HepG2 (cell line): ENCODE data around the gene BPI. TPM values are rescaled to one million over a fixed set of nuclear protein-coding genes. Genes with fewer than 3 reads are reported as not detected.
"Not testable (repeated sequence)": the region's sequence is repeated elsewhere in the genome, so short reads cannot be mapped to it uniquely, and the experiment has no call there.

ENCODE experiments used
- ATAC-seq: fragments of 200-7000 bp; cut with Tn5 transposase; 3 replicates; pipeline ENCODE4 v1.9.1; 2020; ENCODE audit warnings: mild to moderate bottlenecking, moderate library complexity
- Bru-seq: library from RNA; stranded (reverse); fragments of 400-500 nt; gene quantifications from one replicate; lab custom pipeline; 2021; lab: Mats Ljungman, UMichigan
- BruChase-seq, 2 experiments: library from RNA; stranded (reverse); fragments of 400-500 nt; gene quantifications; one replicate each; lab custom pipeline; 2021; lab: Mats Ljungman, UMichigan
- BruUV-seq: library from RNA; stranded (reverse); fragments of 400-500 nt; replicated peaks from 2 replicates; lab custom pipeline; 2021; lab: Mats Ljungman, UMichigan
- CTCF ChIA-PET: fragments of 300-600 bp; formaldehyde crosslinking; extraction: SDS; loops from one replicate; lab custom pipeline; 2021; ENCODE audit warnings: low total read pairs, inconsistent platforms, low intra/inter-chr PET ratio; lab: Yijun Ruan, JAX
- POLR2A ChIA-PET: fragments of 350-600 bp; sonication (Branson Sonifier 250); formaldehyde crosslinking; loops from one replicate; lab custom pipeline; 2020; ENCODE audit warnings: antibody characterized with exemption, inconsistent platforms; lab: Yijun Ruan, JAX
- DNase-seq: peaks from one replicate; pipeline ENCODE4 v3.0.0-alpha.2; 2015; ENCODE audit warnings: low spot score
- FAIRE-seq: peaks from 3 replicates; lab custom pipeline; 2011; peaks lifted over from hg19 to GRCh38; lab: Jason Lieb, UNC
- H2AFZ ChIP-seq: one replicate; pipeline ENCODE4 v1.6.1; 2011; ENCODE audit warnings: low read length, inconsistent platforms
- H3K27ac ChIP-seq: fragments of 300-600 bp; 3 replicates; pipeline ENCODE4 v1.8.0; 2011; ENCODE audit warnings: mixed run types, mild to moderate bottlenecking, mixed read lengths, low read length, inconsistent platforms; ENCODE audit not compliant: insufficient read depth; ENCODE audit errors: extremely low read length
- H3K27me3 ChIP-seq, 2 experiments: fragments of 200-600 bp in 1 of 2; 2 replicates in 1 of 2; 3 replicates in 1 of 2; pipeline versions ENCODE4 v1.6.0 to v1.8.0; 2011; ENCODE audit warnings: low read length in 2 of 2, mild to moderate bottlenecking in 2 of 2, moderate library complexity in 2 of 2, inconsistent platforms in 1 of 2; ENCODE audit not compliant: insufficient read depth in 2 of 2, control insufficient read depth in 1 of 2
- H3K36me3 ChIP-seq, 2 experiments: fragments of 200-600 bp in 1 of 2; replicated peaks in 1 of 2; 2 replicates in 1 of 2; 3 replicates in 1 of 2; pipeline versions ENCODE4 v1.5.1 to v1.8.0; 2011; ENCODE audit warnings: low read length in 2 of 2, inconsistent platforms in 1 of 2; ENCODE audit not compliant: insufficient read depth in 2 of 2, control insufficient read depth in 1 of 2
- H3K4me1 ChIP-seq: 2 replicates; pipeline ENCODE4 v1.5.1; 2012; ENCODE audit warnings: low read length, inconsistent platforms; ENCODE audit not compliant: insufficient read depth
- H3K4me2 ChIP-seq: 2 replicates; pipeline ENCODE4 v1.6.0; 2011; ENCODE audit warnings: low read depth, low read length, inconsistent platforms
- H3K4me3 ChIP-seq, 3 experiments: fragments of 200-600 bp in 1 of 3; sonication (generic), shearing (Covaris generic) in 1 of 3; replicated peaks in 1 of 3; 2 replicates each; pipeline ENCODE4 v1.5.1; 2011 to 2016; ENCODE audit warnings: low read length in 3 of 3, inconsistent platforms in 2 of 3, low read depth in 2 of 3, mild to moderate bottlenecking in 2 of 3, control low read depth in 1 of 3, mixed read lengths in 1 of 3; ENCODE audit not compliant: insufficient read depth in 1 of 3
- H3K79me2 ChIP-seq: one replicate; pipeline ENCODE4 v1.6.1; 2011; ENCODE audit warnings: low read length, inconsistent platforms; ENCODE audit not compliant: insufficient read depth
- H3K9ac ChIP-seq: 2 replicates; pipeline ENCODE4 v1.6.0; 2011; ENCODE audit warnings: mild to moderate bottlenecking, low read depth, low read length, inconsistent platforms; ENCODE audit not compliant: insufficient read depth
- H3K9me3 ChIP-seq: 2 replicates; pipeline ENCODE4 v1.5.1; 2012; ENCODE audit warnings: mild to moderate bottlenecking, low read length
- H4K20me1 ChIP-seq: 2 replicates; pipeline ENCODE4 v1.6.0; 2011; ENCODE audit warnings: inconsistent platforms, mild to moderate bottlenecking, low read length, moderate library complexity; ENCODE audit not compliant: insufficient read depth
- TFAP4 ChIP-seq: sonication (generic); IDR thresholded peaks from 2 replicates; pipeline ENCODE4 v1.6.1; 2016; ENCODE audit warnings: low read depth, borderline replicate concordance
- ZFP90 ChIP-seq: sonication (generic); formaldehyde crosslinking; IDR thresholded peaks from 2 replicates; pipeline ENCODE4 v1.8.0; 2022; ENCODE audit warnings: missing genetic modification reagents, mild to moderate bottlenecking, inconsistent platforms, borderline replicate concordance
- WGBS: methylation state at CpG from one replicate; pipeline ENCODE4 v1.1.6; 2017; ENCODE audit warnings: low lambda C conversion rate; 5-methylcytosine and 5-hydroxymethylcytosine counted together
- in situ Hi-C: cut with HindIII; loops from 2 replicates; pipeline ENCODE4 v1.10.0; 2017; ENCODE audit warnings: low pct_unique_long_range_greater_than_20kb; ENCODE audit not compliant: extremely low pct_ligation_motif_present
- intact Hi-C: fragments of 100-400 bp; cut with micrococcal nuclease; formaldehyde crosslinking; loops from one replicate; pipeline ENCODE4 v1.10.0; 2022; ENCODE audit not compliant: unreplicated experiment
- long read RNA-seq, 2 experiments: library from RNA in 1 of 2; library from polyadenylated mRNA in 1 of 2; stranded (forward) in 1 of 2; unstranded in 1 of 2; transcript quantifications; one replicate each; pipeline ENCODE4 v2.0.0, GENCODE V29; 2019 to 2022
- polyA minus RNA-seq, 3 experiments: library from RNA; depleted of rRNA, polyadenylated mRNA; stranded (reverse); fragments of >200 nt; gene quantifications; 2 replicates each; pipeline ENCODE4 v1.2.3, GENCODE V29; 2011; ENCODE audit warnings: low replicate concordance in 1 of 3
- polyA plus RNA-seq, 8 experiments: library from polyadenylated mRNA; depleted of rRNA in 3 of 8; stranded (reverse) in 7 of 8; unstranded in 1 of 8; fragments of >200 nt; fragmentation: Illumina TruSeq in 4 of 8; extraction: Trizol in 4 of 8; gene quantifications; 2 replicates each; pipeline versions ENCODE4 v1.2.1 to v1.2.3, GENCODE V29; 2011 to 2016; ENCODE audit warnings: low read depth in 4 of 8, missing spikeins in 1 of 8, mixed read lengths in 1 of 8; ENCODE audit not compliant: insufficient read depth in 1 of 8
- total RNA-seq, 5 experiments: library from RNA; depleted of rRNA; stranded (reverse); fragments of >200 nt; fragmentation: Illumina TruSeq; extraction: Trizol; gene quantifications; 2 replicates each; pipeline ENCODE4 v1.2.3, GENCODE V29; 2016; ENCODE audit warnings: low read depth in 1 of 5

Gene BPI
- total RNA-seq (2016; rRNA removed; fragmentation: Illumina TruSeq; extraction: Trizol), result not detected in 2 replicates
- not detected in 2 replicates for total RNA-seq (2016; cell fraction: cytosol; rRNA removed; fragmentation: Illumina TruSeq; extraction: Trizol; ENCODE audit: low read depth)
- not detected in 2 replicates for total RNA-seq (2016; cell fraction: insoluble cytoplasmic fraction; rRNA removed; fragmentation: Illumina TruSeq; extraction: Trizol)
- total RNA-seq (2016; cell fraction: membrane; rRNA removed; fragmentation: Illumina TruSeq; extraction: Trizol), result not detected in 2 replicates
- total RNA-seq (2016; cell fraction: nucleus; rRNA removed; fragmentation: Illumina TruSeq; extraction: Trizol), result not detected in 2 replicates
- not detected in 2 replicates for polyA plus RNA-seq (2011; rRNA removed)
- not detected in 2 replicates for polyA plus RNA-seq (2011; cell fraction: cytosol; rRNA removed)
- not detected in 2 replicates for polyA plus RNA-seq (2011; cell fraction: nucleus; rRNA removed)
- not detected in 2 replicates for polyA plus RNA-seq (2012)
- polyA plus RNA-seq (2016; cell fraction: cytosol; fragmentation: Illumina TruSeq; extraction: Trizol; ENCODE audit: low read depth), result not detected in 2 replicates
- not detected in 2 replicates for polyA plus RNA-seq (2016; cell fraction: insoluble cytoplasmic fraction; fragmentation: Illumina TruSeq; extraction: Trizol; ENCODE audit: low read depth)
- polyA plus RNA-seq (2016; cell fraction: membrane; fragmentation: Illumina TruSeq; extraction: Trizol; ENCODE audit: low read depth), result not detected in 2 replicates
- polyA plus RNA-seq (2016; cell fraction: nucleus; fragmentation: Illumina TruSeq; extraction: Trizol; ENCODE audit: insufficient read depth, low read depth), result not detected in 2 replicates
- not detected in 2 replicates for polyA minus RNA-seq (2011; rRNA and poly(A)+ RNA removed; ENCODE audit: low replicate concordance)
- not detected in 2 replicates for polyA minus RNA-seq (2011; cell fraction: cytosol; rRNA and poly(A)+ RNA removed)
- not detected in 2 replicates for polyA minus RNA-seq (2011; cell fraction: nucleus; rRNA and poly(A)+ RNA removed)
- not detected for Bru-seq, nascent RNA
- BruChase-seq, experiment 1, labeled RNA remaining after a 6-hour chase, result not detected
- BruChase-seq, experiment 2, labeled RNA remaining after a 2-hour chase, result not detected
- long read RNA-seq, experiment 1, result 0 reads
- long read RNA-seq, experiment 2, result 0 reads

DNA sequence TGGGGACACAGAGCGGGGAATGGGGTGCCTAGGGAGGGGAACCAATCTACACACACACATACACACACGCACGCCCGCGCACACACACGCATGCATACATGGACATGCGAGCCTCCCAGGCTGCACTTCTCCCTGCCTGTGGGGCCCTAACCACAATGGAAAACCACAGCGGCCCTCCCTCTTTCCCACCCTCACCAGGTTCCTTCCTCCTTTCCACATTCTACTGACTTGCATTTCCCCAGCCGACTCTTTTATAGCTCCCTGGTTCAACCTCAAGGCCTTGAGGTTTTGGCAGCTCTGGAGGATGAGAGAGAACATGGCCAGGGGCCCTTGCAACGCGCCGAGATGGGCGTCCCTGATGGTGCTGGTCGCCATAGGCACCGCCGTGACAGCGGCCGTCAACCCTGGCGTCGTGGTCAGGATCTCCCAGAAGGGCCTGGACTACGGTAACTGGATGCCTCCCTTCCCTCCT is at the start of gene BPI:
Gene BPI, plus strand, starts transcription at position 249 of the 472 bp plus-strand sequence. Its CDS starts 68 bp downstream, at position 317.
- BruUV-seq, result no TSS peak
- no peak within 1 kb of the TSS for H2AFZ ChIP-seq
- POLR2A ChIA-PET, result interaction anchor here (0.5 kb wide), 1 partner anchor 969 kb away, joined by 3 read pairs; no protein-coding TSS in a partner anchor
- H3K36me3 ChIP-seq, result no peaks in the 10 kb centered on the region
- H3K79me2 ChIP-seq, result no peaks in the 10 kb centered on the region
- H3K27ac ChIP-seq, result no peak within 1 kb of the TSS
- CTCF ChIA-PET, result no interaction called here
- no peak for TF ChIP-seq TFAP4
- TF ChIP-seq ZFP90 (CRISPR knock-in tag), result no peak
- ATAC-seq (no peak), DNase-seq (no peak), FAIRE-seq (no peak)
- no peaks in the 10 kb centered on the region for H4K20me1 ChIP-seq
- no peak within 1 kb of the TSS for H3K4me2 ChIP-seq
- H3K9ac ChIP-seq, result no peak within 1 kb of the TSS
- in situ Hi-C loops (no loop called here), intact Hi-C loops (no loop called here)
- peaks cover 1 to 24% of the 10 kb centered on the region in 2 experiments; a peak in 3 of 5 replicates for H3K27me3 ChIP-seq
- H3K4me3 ChIP-seq, result no peak within 1 kb of the TSS
- 64% methylated on average over 21 of the region's 21 CpGs for WGBS
- H3K9me3 ChIP-seq, result no peaks in the 10 kb centered on the region
- 0 out of 2 replicates have a peak, but pooled peaks cover 1% of the 10 kb centered on the region for H3K4me1 ChIP-seq

DNA sequence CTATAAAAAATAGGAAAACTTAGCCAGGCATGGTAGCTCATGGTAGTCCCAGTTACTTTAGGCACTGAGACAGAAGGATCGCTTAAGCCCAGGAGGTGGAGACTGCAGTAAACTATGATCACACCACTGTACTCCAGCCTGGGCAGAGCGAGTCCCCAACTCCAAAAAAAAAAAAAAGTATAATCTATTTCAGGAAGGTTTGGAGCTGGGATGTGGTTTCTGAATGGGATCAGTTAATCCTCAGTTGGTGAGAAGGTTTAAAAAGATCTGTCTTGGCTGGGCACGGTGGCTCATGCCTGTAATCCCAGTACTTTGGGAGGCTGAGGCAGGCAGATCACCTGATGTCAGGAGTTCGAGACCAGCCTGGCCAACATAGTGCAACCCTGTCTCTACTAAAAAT is 49.3 kb upstream of the BPI start:
- FAIRE-seq, in situ Hi-C loops, DNase-seq, H3K9ac ChIP-seq, H3K27ac ChIP-seq, ATAC-seq, H3K4me1 ChIP-seq, BruUV-seq, H3K79me2 ChIP-seq, H4K20me1 ChIP-seq, POLR2A ChIA-PET, CTCF ChIA-PET, intact Hi-C loops, H3K9me3 ChIP-seq, H2AFZ ChIP-seq, H3K36me3 ChIP-seq, H3K4me2 ChIP-seq, H3K4me3 ChIP-seq: not testable (repeated sequence)
- 54% methylated on average over 4 of the region's 4 CpGs for WGBS
- H3K27me3 ChIP-seq, result peaks cover 2 to 16% of the 10 kb centered on the region in 2 experiments; a peak in 4 of 5 replicates
